NT2/D1 (cell line): Measurements from ENCODE around the gene TLX2.

Experiments used
- YY1 ChIP-seq: IDR thresholded peaks from 2 replicates; pipeline ENCODE4 v1.6.1; 2011; ENCODE audit not compliant: insufficient read length, insufficient read depth
- ZNF274 ChIP-seq: IDR thresholded peaks from 2 replicates; pipeline ENCODE4 v1.6.1; 2011; ENCODE audit warnings: mild to moderate bottlenecking, low read depth, low read length

GRCh38 chr2:74552914-74553811 lies 38.9 kb downstream of the TLX2 start:
- TF ChIP-seq ZNF274 (no peak), YY1 (no peak)
